ENCODE measurements around the gene ORM2. TPM values are rescaled to one million over a fixed set of nuclear protein-coding genes. Genes with fewer than 3 reads are reported as not detected.
"Not testable (repeated sequence)": the region's sequence is repeated elsewhere in the genome, so short reads cannot be mapped to it uniquely, and the experiment has no call there.

Gene ORM2
- total RNA-seq, 1 experiment from 2014 or later, result not detected

GRCh38 chr9:114314256-114314867 is 15.3 kb upstream of the ORM2 start:
- no peak for DNase-seq (ENCODE audit: low spot score)

DNA sequence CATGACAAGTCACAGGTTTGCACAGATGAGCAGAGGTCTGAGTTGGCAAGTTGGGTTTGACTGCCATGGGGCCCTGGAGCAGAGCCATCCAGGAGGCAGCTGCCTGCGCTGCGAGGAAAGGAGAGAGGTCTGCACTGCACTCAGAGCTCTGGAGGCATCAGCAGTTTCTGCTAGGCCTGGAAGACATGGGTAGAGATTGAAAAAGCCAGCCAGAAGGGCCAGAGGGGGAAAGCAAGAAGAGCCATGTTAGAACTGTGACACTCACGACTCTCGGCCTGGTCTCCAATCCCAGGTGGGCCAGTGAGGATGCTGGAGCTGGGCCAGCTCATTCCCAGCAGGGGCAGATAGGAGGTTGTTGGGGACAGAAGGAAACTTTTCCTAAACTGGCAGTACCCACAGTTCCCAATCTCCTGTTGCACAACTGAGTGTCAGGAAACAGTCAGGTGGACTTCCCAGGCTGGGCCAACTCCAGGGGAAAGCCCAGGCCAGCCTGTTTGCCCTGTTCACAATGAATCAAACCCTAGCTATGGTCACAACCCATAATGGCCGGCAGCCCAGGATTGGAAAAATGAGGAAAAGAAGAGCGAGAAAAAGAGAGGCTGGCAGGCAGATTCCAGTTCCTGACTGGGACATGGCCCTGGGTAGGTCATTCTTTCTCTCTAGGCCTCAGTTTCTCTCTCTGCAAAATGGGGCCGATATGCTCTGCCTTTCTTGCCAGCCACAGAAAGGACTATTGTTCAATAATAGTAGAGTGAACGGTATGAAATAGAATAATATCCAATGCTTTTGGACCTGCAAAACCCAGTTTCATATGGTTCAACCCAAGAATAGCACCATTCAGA is 14.6 kb upstream of the ORM2 start:
- no peak for DNase-seq (ENCODE audit: low spot score)

DNA sequence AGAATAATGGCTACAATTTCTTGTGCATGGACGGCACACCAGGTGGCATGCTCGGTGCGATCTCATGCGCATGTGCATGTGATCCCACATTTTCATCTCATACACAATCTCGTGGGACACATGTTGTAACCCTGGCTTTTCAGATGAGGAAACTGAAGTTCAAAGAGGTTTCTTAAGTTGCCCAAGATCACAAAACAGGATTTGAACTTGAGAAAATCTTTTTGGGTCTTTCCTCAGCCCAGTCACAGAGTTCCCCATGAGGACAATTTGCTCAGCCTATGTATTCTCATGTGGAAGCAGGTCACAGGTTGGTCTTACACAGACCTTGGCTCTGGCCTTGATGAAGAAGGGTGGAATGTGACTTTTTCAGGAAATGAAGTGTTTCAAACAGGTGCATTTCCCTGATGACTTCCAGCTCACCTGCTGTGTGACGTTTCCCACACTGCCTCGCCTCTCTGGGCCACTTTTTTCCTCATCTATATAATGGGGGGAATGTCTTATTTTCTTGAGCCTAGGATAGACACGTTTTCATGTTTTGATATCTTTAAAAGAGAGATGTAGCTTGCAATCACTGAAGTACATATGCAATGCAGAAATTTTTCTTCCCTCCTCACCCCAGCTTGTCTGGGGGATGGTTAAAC is 13.8 kb upstream of the ORM2 start:
- no peak for DNase-seq (ENCODE audit: low spot score)

GRCh38 chr9:114316605-114317230 is 13.0 kb upstream of the ORM2 start:
- no peak for DNase-seq (ENCODE audit: low spot score)

DNA sequence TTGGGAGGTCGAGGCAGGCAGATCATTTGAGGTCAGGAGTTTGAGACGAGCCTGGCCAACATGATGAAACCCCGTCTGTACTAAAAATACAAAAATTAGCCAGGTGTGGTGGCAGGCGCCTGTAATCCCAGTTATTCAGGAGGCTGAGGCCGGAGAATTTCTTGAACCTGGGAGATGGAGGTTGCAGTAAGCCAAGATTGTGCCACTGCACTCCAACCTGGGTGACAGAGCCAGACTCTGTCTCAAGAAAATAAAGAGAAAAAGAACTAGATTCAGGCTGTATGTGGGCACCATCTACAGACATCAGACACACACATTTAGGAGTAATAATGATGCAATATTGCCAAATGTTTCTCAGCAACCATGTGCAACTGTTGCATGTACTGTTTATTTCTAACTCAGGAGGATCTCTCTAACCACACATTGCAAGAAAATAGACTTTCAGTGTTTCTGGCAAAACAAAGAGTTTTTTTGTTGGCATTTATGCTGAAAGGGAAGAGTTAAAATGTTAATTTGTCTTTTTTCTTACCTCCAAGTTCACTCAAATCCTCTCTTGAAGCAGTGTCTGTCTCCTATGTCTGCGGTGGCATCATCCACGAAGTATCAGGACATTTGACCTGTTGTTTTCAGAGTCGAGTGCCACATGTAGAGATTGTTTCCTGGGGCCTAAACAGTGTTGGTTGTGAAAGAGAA is 11.9 kb upstream of the ORM2 start:
- no peak for DNase-seq (ENCODE audit: low spot score)

GRCh38 chr9:114318416-114318815 is 11.3 kb upstream of the ORM2 start:
- DNase-seq (ENCODE audit: low spot score), result no peak

- DNase-seq (ENCODE audit: low spot score), result no peak
These were observed 10.5 kb upstream of the ORM2 start for GRCh38 chr9:114319147-114319546.

DNA sequence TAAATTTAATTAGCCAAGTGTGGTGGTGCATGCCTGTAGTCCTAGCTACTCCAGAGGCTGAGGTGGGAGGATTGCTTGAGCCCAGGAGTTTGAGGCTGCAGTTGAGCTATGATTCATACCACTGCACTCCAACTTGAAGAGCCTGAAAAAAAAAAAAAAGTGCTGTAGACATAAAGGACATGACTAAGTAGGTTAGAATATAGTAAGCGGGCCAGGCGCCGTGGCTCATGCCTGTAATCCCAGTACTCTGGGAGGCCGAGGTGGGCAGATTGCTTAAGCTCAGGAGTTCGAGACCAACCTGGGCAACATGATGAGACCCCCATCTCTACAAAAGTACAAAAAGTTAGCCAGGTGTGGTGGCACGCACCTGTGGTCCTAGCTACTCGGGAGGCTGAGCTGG is 9.0 kb upstream of the ORM2 start:
- DNase-seq (ENCODE audit: low spot score), result peak; percentile 47

DNA sequence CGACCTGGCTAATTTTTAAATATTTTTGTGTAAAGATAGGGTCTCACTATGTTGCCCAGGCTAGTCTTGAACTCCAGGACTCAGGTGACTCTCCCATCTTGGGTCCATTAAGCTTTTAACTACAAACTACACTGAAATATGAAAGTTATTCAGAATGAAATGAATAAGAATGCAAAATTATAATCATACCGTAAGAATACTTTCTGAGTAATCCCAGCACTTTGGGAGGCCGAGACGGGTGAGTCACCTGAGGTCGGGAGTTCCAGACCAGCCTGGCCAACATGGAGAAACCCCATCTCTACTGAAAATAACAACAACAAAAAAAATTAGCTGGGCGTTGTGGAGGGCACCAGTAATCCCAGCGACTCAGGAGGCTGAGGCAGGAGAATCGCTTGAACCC is 7.9 kb upstream of the ORM2 start:
- DNase-seq (ENCODE audit: low spot score), result peak; percentile 26

- DNase-seq (ENCODE audit: low spot score), result not testable (repeated sequence)
These were observed 7.4 kb upstream of the ORM2 start for GRCh38 chr9:114322160-114322818.

DNA sequence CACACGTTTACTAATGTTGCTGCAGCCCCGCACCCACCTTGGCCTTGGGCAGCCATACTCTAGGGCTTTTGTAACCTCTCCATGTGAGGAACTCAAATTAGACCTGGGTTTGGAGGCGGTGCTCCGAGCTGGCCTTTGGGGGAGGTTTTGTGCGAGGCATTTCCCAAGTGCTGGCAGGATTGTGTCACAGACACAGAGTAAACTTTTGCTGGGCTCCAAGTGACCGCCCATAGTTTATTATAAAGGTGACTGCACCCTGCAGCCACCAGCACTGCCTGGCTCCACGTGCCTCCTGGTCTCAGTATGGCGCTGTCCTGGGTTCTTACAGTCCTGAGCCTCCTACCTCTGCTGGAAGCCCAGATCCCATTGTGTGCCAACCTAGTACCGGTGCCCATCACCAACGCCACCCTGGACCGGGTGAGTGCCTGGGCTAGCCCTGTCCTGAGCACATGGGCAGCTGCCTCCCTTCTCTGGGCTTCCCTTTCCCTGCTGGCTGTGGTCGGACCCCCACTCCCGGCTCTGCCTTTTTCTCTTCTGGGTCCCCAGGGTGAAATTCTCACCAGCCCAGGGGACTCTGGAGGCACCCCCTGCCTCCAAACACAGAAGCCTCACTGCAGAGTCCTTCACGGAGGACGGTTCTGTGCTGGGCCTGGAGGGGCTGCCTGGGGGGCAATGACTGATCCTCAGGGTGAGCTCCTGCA is 6.7 kb upstream of the ORM2 start, which contains the start of gene ORM1:
ORM1 (plus strand) TSS at position 268 of the 701 bp plus-strand sequence; CDS start at position 304, 36 bp downstream.
- not testable (repeated sequence) for DNase-seq (ENCODE audit: low spot score)

DNA sequence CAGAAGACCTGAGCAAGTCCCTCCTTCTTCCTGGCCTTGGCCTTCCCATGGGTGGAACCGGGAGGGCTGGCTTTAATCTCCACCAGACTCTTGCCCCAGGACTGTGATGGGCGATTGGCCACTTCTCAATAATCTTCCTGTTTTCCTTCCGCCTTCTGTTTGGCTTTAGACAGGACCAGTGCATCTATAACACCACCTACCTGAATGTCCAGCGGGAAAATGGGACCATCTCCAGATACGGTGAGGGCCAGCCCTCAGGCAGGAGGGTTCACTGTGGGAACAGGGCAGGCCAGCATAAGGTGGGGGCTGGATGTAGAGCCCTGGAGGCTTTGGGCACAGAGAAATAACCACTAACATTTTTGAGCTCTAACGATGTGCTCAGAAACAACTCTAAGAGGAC is 5.8 kb upstream of the ORM2 start:
- not testable (repeated sequence) for DNase-seq (ENCODE audit: low spot score)

- no peak for DNase-seq (ENCODE audit: low spot score)
These were observed 5.2 kb upstream of the ORM2 start for GRCh38 chr9:114324492-114324891.

DNA sequence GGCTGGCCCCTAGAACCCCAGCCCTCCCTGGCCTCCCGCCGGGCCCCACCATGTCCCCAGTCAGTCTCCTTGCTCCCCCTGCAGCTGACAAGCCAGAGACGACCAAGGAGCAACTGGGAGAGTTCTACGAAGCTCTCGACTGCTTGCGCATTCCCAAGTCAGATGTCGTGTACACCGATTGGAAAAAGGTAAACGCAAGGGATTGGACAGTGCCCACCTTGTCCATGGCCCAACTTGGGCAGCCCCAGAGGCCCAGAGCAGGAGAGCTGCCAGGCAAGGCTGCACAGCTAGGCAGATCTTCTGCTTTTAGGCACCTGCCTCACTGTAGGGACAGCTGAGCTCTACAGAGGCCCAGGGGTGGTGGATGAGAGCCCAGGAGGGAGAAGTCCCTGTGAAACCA is 4.7 kb upstream of the ORM2 start:
- not testable (repeated sequence) for DNase-seq (ENCODE audit: low spot score)

DNA sequence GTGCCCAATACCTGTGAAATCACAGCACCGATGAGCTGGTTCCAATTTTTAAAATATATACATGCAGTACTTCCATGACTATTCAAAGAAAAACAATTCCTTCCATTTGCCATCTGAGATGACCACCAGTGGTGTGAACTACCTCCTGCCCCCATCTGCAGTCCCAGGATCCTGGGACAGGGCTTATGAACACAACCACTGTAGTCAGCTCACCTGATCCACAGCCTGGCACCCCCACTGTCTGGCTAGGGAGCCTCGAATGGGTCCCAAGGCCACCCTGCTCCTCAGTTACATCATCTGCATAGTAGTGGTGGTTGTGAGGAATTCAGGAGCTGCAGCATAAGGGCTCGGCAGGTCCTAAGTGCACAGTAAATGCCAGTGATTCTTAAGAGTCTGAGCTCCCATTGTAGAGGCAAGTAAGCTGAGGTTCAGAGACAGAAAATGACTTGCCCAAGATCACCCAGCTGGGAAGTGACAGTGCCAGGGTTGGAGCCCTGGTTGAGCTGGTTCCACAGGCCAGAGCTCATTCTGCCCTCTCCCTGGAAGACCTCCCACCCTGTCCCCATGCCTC is 3.9 kb upstream of the ORM2 start:
- DNase-seq (ENCODE audit: low spot score), result not testable (repeated sequence)

GRCh38 chr9:114327749-114328148 is 1.9 kb upstream of the ORM2 start:
- DNase-seq (ENCODE audit: low spot score), result no peak

DNA sequence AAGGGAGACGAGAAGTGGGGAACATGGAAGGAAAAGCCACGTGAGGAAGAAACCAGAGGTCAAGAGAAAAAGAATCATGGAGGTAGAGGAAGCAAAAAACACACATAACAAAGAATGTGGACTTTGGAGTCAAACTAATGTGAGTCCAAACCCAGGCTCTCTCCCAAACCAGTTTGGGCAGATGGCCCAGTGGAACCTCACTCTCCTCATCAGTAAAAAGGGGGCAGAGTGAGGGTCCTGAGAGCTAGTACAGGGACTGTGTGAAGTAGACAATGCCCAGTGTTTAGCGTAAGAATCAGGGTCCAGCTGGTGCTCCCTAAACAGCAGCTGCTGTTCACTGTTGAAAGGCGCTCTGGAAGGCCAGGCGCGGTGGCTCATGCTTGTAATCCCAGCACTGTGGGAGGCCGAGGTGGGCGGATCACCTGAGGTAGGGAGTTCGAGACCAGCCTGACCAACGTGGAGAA is 1.3 kb upstream of the ORM2 start:
- not testable (repeated sequence) for DNase-seq (ENCODE audit: low spot score)

- not testable (repeated sequence) for DNase-seq (ENCODE audit: low spot score)
These were observed 588 bp upstream of the ORM2 start for GRCh38 chr9:114328937-114329624.

DNA sequence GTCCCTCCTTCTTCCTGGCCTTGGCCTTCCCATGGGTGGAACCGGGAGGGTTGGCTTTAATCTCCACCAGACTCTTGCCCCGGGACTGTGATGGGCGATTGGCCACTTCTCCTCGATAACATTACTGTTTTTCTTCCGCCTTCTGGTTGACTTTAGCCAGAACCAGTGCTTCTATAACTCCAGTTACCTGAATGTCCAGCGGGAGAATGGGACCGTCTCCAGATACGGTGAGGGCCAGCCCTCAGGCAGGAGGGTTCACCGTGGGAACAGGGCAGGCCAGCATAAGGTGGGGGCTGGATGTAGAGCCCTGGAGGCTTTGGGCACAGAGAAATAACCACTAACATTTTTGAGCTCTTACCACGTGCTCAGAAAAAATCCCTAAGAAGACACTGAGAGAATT is 967 bp downstream of the ORM2 start:
- no peak for DNase-seq (ENCODE audit: low spot score)
